T-cell (primary cell): Measurements from ENCODE around the gene RFLNA. TPM values are rescaled to one million over a fixed set of nuclear protein-coding genes. Genes with fewer than 3 reads are reported as not detected.

Experiments used
- ATAC-seq, 4 experiments: fragments of 200-7000 bp in 3 of 4; fragments of 150-1000 bp in 1 of 4; cut with Tn5 transposase; replicated peaks in 1 of 4; 1 replicate in 3 of 4; 2 replicates in 1 of 4; pipeline ENCODE4 v1.10.0; 2021; ENCODE audit warnings: moderate library complexity in 3 of 4, mild to moderate bottlenecking in 2 of 4, moderate number of reproducible peaks in 1 of 4
- CTCF ChIA-PET, 2 donors: fragments of 300-600 bp; sonication (Branson Sonifier 250); formaldehyde crosslinking; loops; one replicate each; lab custom pipeline; 2022; ENCODE audit warnings: antibody characterized with exemption in 2 of 2; lab: Charles Lee
- POLR2A ChIA-PET, 2 donors: fragments of 300-600 bp; sonication (Branson Sonifier 250); formaldehyde crosslinking; loops; one replicate each; lab custom pipeline; 2022; ENCODE audit warnings: antibody characterized with exemption in 2 of 2; lab: Charles Lee
- DNase-seq, 35 experiments: peaks; one replicate each; pipeline versions ENCODE4 v3.0.0 to v3.0.0-alpha.2; 2013 to 2023
- H3K27ac ChIP-seq: one replicate; pipeline ENCODE4 v1.5.1; 2013; ENCODE audit warnings: low read length
- H3K27me3 ChIP-seq, 2 experiments: replicated peaks in 1 of 2; 1 replicate in 1 of 2; 2 replicates in 1 of 2; pipeline versions ENCODE4 v1.6.1 to v1.7.0; 2013; ENCODE audit warnings: low read length in 1 of 2, mixed read lengths in 1 of 2; ENCODE audit not compliant: control insufficient read depth in 2 of 2, insufficient read depth in 2 of 2; ENCODE audit errors: extremely low read depth in 1 of 2
- H3K36me3 ChIP-seq, 2 donors: 1 replicate in 1 of 2; 2 replicates in 1 of 2; pipeline versions ENCODE4 v1.6.1 to v1.7.0; 2013; ENCODE audit warnings: low read length in 1 of 2; ENCODE audit not compliant: control insufficient read depth in 2 of 2, insufficient read depth in 1 of 2; ENCODE audit errors: extremely low read depth in 1 of 2
- H3K4me1 ChIP-seq, 2 experiments: 1 replicate in 1 of 2; 2 replicates in 1 of 2; pipeline versions ENCODE4 v1.6.1 to v1.7.0; 2013; ENCODE audit warnings: low read length in 2 of 2, mixed read lengths in 1 of 2; ENCODE audit not compliant: insufficient read depth in 2 of 2, control insufficient read depth in 1 of 2; ENCODE audit errors: extremely low read depth in 1 of 2
- H3K4me3 ChIP-seq, 2 donors: 1 replicate in 1 of 2; 2 replicates in 1 of 2; pipeline versions ENCODE4 v1.5.1 to v1.7.0; 2013; ENCODE audit warnings: mild to moderate bottlenecking in 2 of 2, low read length in 1 of 2, moderate library complexity in 1 of 2; ENCODE audit not compliant: control insufficient read depth in 1 of 2; ENCODE audit errors: extremely low read depth in 1 of 2
- H3K9me3 ChIP-seq: 2 replicates; pipeline ENCODE4 v1.7.0; 2013
- H3K27ac Mint-ChIP-seq, 2 donors: one replicate each; pipeline ENCODE4 v1.8.0; 2020 to 2021; ENCODE audit warnings: mild to moderate bottlenecking in 2 of 2, mixed read lengths in 2 of 2
- H3K27me3 Mint-ChIP-seq, 2 donors: one replicate each; pipeline ENCODE4 v1.8.0; 2021 to 2022; ENCODE audit warnings: mixed read lengths in 2 of 2
- H3K36me3 Mint-ChIP-seq: one replicate; pipeline ENCODE4 v1.8.0; 2021; ENCODE audit warnings: mixed read lengths
- H3K4me1 Mint-ChIP-seq, 3 donors: one replicate each; pipeline ENCODE4 v1.8.0; 2020 to 2022; ENCODE audit warnings: mixed read lengths in 3 of 3, mild to moderate bottlenecking in 1 of 3
- H3K4me3 Mint-ChIP-seq, 3 donors: one replicate each; pipeline ENCODE4 v1.8.0; 2020 to 2022; ENCODE audit warnings: mild to moderate bottlenecking in 3 of 3, mixed read lengths in 3 of 3, moderate library complexity in 3 of 3
- H3K9me3 Mint-ChIP-seq, 3 donors: one replicate each; pipeline ENCODE4 v1.8.0; 2020 to 2022; ENCODE audit warnings: mixed read lengths in 3 of 3
- WGBS: methylation state at CpG from one replicate; pipeline ENCODE4 v1.1.5; 2013; ENCODE audit warnings: missing lambda C conversion rate; ENCODE audit not compliant: insufficient coverage; 5-methylcytosine and 5-hydroxymethylcytosine counted together
- total RNA-seq, 35 experiments: library from RNA in 6 of 35; stranded (reverse) in 6 of 35; fragments of 120-200 nt in 1 of 35; gene quantifications; one replicate each; pipeline versions ENCODE4 v1.2.1 to v1.2.4 and lab custom pipeline; 2013 to 2026

RFLNA gene
- total RNA-seq, 5 donors from 2014 or later (not counting 1 experiment from before 2014, with no cell fraction given): not detected

GRCh38 chr12:124273630-124274029 lies 21.3 kb upstream of the RFLNA start:
- H3K4me3 Mint-ChIP-seq: no peak overlapping the region
- WGBS: 82% methylated on average over 1 of the region's 3 CpGs
- no peak for ATAC-seq
- no peak overlapping the region for H3K4me3 ChIP-seq
- peaks cover 6 to 28% of the 10 kb centered on the region in 2 donors for H3K27me3 Mint-ChIP-seq
- no peaks in the 10 kb centered on the region for H3K36me3 ChIP-seq
- H3K4me1 ChIP-seq: peaks cover 0 to 2% of the 10 kb centered on the region in 2 experiments
- H3K27me3 ChIP-seq: peaks cover 0 to 24% of the 10 kb centered on the region in 2 experiments
- no peak overlapping the region for H3K27ac Mint-ChIP-seq
- ChIA-PET POLR2A (no interaction called here), CTCF (interaction anchor here in 1 of 2 donors (0.5 kb wide), 1 partner anchor 293 kb away, joined by 3 read pairs; no protein-coding TSS in a partner anchor)
- H3K4me1 Mint-ChIP-seq: no peaks in the 10 kb centered on the region
- no peaks in the 10 kb centered on the region for H3K9me3 ChIP-seq
- no peaks in the 10 kb centered on the region for H3K9me3 Mint-ChIP-seq
- H3K36me3 Mint-ChIP-seq: no peaks in the 10 kb centered on the region
- DNase-seq: no peak
- no peak overlapping the region for H3K27ac ChIP-seq

GRCh38 chr12:124276337-124276736 lies 18.6 kb upstream of the RFLNA start:
- WGBS: 83% methylated on average over 1 of the region's 2 CpGs
- no peak overlapping the region for H3K27ac ChIP-seq
- CTCF ChIA-PET: no interaction called here

GRCh38 chr12:124277394-124278241 lies 17.3 kb upstream of the RFLNA start:
- no peak overlapping the region for H3K4me3 ChIP-seq
- DNase-seq (no peak), ATAC-seq (no peak)
- no peak overlapping the region for H3K27ac ChIP-seq
- H3K9me3 Mint-ChIP-seq: no peaks in the 10 kb centered on the region
- H3K9me3 ChIP-seq: no peaks in the 10 kb centered on the region
- no peaks in the 10 kb centered on the region for H3K4me1 Mint-ChIP-seq
- H3K4me1 ChIP-seq: peaks cover 0 to 2% of the 10 kb centered on the region in 2 experiments
- ChIA-PET POLR2A (no interaction called here), CTCF (interaction anchor here in 1 of 2 donors (0.5 kb wide), 1 partner anchor 112 kb away, joined by 3 read pairs; no protein-coding TSS in a partner anchor)
- peaks cover 20 to 53% of the 10 kb centered on the region in 2 donors for H3K27me3 Mint-ChIP-seq
- no peak overlapping the region for H3K27ac Mint-ChIP-seq
- no peaks in the 10 kb centered on the region for H3K36me3 Mint-ChIP-seq
- 40% methylated on average over 10 of the region's 16 CpGs for WGBS
- H3K4me3 Mint-ChIP-seq: no peak overlapping the region
- peaks cover 0 to 33% of the 10 kb centered on the region in 2 experiments for H3K27me3 ChIP-seq
- H3K36me3 ChIP-seq: no peaks in the 10 kb centered on the region

More at GRCh38 chr12:124276337-124276736, 18.6 kb upstream of the RFLNA start:
- DNase-seq (no peak), ATAC-seq (no peak)
- no peaks in the 10 kb centered on the region for H3K4me1 Mint-ChIP-seq
- H3K27ac Mint-ChIP-seq: no peak overlapping the region
- Histone ChIP-seq H3K4me1 (peaks cover 0 to 2% of the 10 kb centered on the region in 2 experiments), H3K9me3 (no peaks in the 10 kb centered on the region), H3K4me3 (no peak overlapping the region), H3K27me3 (peaks cover 0 to 35% of the 10 kb centered on the region in 2 experiments), H3K36me3 (no peaks in the 10 kb centered on the region)
- no peak overlapping the region for H3K4me3 Mint-ChIP-seq
- peaks cover 15 to 44% of the 10 kb centered on the region in 2 donors for H3K27me3 Mint-ChIP-seq
- POLR2A ChIA-PET: no interaction called here
- no peaks in the 10 kb centered on the region for H3K36me3 Mint-ChIP-seq
- H3K9me3 Mint-ChIP-seq: no peaks in the 10 kb centered on the region

- Histone ChIP-seq H3K27me3 (peaks cover 0 to 35% of the 10 kb centered on the region in 2 experiments), H3K9me3 (no peaks in the 10 kb centered on the region), H3K4me1 (peaks cover 0 to 2% of the 10 kb centered on the region in 2 experiments), H3K36me3 (no peaks in the 10 kb centered on the region), H3K4me3 (no peak overlapping the region), H3K27ac (no peak overlapping the region)
- no peaks in the 10 kb centered on the region for H3K36me3 Mint-ChIP-seq
- H3K4me3 Mint-ChIP-seq: no peak overlapping the region
- H3K4me1 Mint-ChIP-seq: no peaks in the 10 kb centered on the region
- H3K9me3 Mint-ChIP-seq: no peaks in the 10 kb centered on the region
- 75% methylated on average over 16 of the region's 20 CpGs for WGBS
- peaks cover 23 to 60% of the 10 kb centered on the region in 2 donors for H3K27me3 Mint-ChIP-seq
- no peak for ATAC-seq
- ChIA-PET POLR2A (no interaction called here), CTCF (no interaction called here)
- no peak overlapping the region for H3K27ac Mint-ChIP-seq
- DNase-seq: no peak
These were observed 16.3 kb upstream of the RFLNA start for GRCh38 chr12:124278389-124279101.

GRCh38 chr12:124279315-124279714 lies 15.6 kb upstream of the RFLNA start:
- 85% methylated on average over 11 of the region's 11 CpGs for WGBS
- Histone ChIP-seq H3K4me3 (no peak overlapping the region), H3K9me3 (peaks cover under 1% of the 10 kb centered on the region), H3K27ac (no peak overlapping the region), H3K27me3 (peaks cover 0 to 36% of the 10 kb centered on the region in 2 experiments), H3K4me1 (peaks cover 0 to 2% of the 10 kb centered on the region in 2 experiments), H3K36me3 (no peaks in the 10 kb centered on the region)
- POLR2A ChIA-PET: no interaction called here
- DNase-seq (no peak), ATAC-seq (no peak)
- Mint-ChIP-seq H3K27ac (no peak overlapping the region), H3K36me3 (no peaks in the 10 kb centered on the region), H3K27me3 (peaks cover 23 to 62% of the 10 kb centered on the region in 2 donors), H3K9me3 (peaks cover under 1 to 3% (median 3%) of the 10 kb centered on the region in 3 donors), H3K4me3 (no peak overlapping the region), H3K4me1 (no peaks in the 10 kb centered on the region)
- CTCF ChIA-PET: interaction anchor here in 1 of 2 donors (0.6 kb wide), 1 partner anchor 48 kb away, joined by 3 read pairs; no protein-coding TSS in a partner anchor

- H3K27ac ChIP-seq: no peak overlapping the region
- peaks cover 0 to 36% of the 10 kb centered on the region in 2 experiments for H3K27me3 ChIP-seq
- Mint-ChIP-seq H3K9me3 (peaks cover 6 to 9% (median 9%) of the 10 kb centered on the region in 3 donors), H3K4me3 (no peak overlapping the region), H3K27me3 (peaks cover 23 to 60% of the 10 kb centered on the region in 2 donors), H3K27ac (no peak overlapping the region), H3K4me1 (no peaks in the 10 kb centered on the region), H3K36me3 (no peaks in the 10 kb centered on the region)
- peaks cover 2% of the 10 kb centered on the region for H3K9me3 ChIP-seq
- ATAC-seq: no peak
- DNase-seq: no peak
- POLR2A ChIA-PET: no interaction called here
- H3K36me3 ChIP-seq: no peaks in the 10 kb centered on the region
- CTCF ChIA-PET: interaction anchor here in 1 of 2 donors (0.6 to 0.8 kb wide), 2 partner anchors 47 to 105 kb away, joined by 3 read pairs; no protein-coding TSS in a partner anchor
- no peak overlapping the region for H3K4me3 ChIP-seq
- peaks cover 0 to 2% of the 10 kb centered on the region in 2 experiments for H3K4me1 ChIP-seq
- WGBS: 74% methylated on average over 13 of the region's 19 CpGs
These were observed 15.0 kb upstream of the RFLNA start for GRCh38 chr12:124279846-124280360.
